ENCODE results near the gene GPR62.

GRCh38 chr3:51921081-51921578, 34.1 kb upstream of the GPR62 start:
- TF ChIP-seq POLR2A (IDR thresholded peaks at IDR 0.05): no peak
- no peak for TF ChIP-seq CTCF (IDR thresholded peaks at IDR 0.05)
